ENCODE results near the gene PXMP2. TPM values are rescaled to one million over a fixed set of nuclear protein-coding genes. Genes with fewer than 3 reads are reported as not detected.

The PXMP2 gene
- total RNA-seq, 1 donor from 2014 or later, result 18.6 TPM

DNA sequence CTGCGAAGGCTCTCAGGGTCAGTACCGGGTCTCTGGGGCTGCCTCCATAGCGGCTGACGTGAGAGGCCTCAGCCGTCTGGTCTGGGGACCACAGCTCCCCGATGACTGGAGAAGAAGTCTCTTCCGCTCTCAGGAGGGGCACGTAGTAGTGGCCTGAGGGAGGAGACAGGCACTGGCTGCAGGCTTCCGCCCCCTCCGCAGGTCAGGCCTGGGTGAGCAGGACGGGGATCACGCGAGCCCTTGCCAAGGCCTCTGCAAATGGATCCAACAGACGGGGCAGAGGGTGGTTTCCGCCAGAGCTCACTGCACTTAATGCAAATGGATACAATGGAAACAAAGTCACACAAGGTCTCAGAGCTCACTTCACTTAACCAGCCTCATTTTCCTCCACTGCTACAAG, 49.5 kb downstream of the PXMP2 start:
- Mint-ChIP-seq H3K4me3 (no peak overlapping the region), H3K27me3 (ENCODE audit: insufficient read depth, low read depth) (peaks cover 10% of the 10 kb centered on the region), H3K9me3 (no peaks in the 10 kb centered on the region), H3K27ac (no peak overlapping the region), H3K36me3 (peaks cover 64% of the 10 kb centered on the region), H3K4me1 (peaks cover 6% of the 10 kb centered on the region)
- Histone ChIP-seq H3K4me2 (no peak overlapping the region), H2AFZ (replicated peaks) (no peak overlapping the region), H3K4me3 (no peak overlapping the region), H3K79me2 (ENCODE audit: low read depth) (no peaks in the 10 kb centered on the region), H3K4me1 (no peaks in the 10 kb centered on the region), H3K9me3 (ENCODE audit: low read depth) (no peaks in the 10 kb centered on the region), H3K9ac (no peak overlapping the region), H3F3A (ENCODE audit: low read depth) (no peaks in the 10 kb centered on the region), H3K27me3 (no peaks in the 10 kb centered on the region), H3K27ac (no peak overlapping the region), H4K20me1 (ENCODE audit: low read depth) (peaks cover 2% of the 10 kb centered on the region), H3K36me3 (peaks cover 4% of the 10 kb centered on the region)
- TF ChIP-seq EZH2phosphoT487 (IDR thresholded peaks at IDR 0.05), result no peak
- no peak for TF ChIP-seq EZH2 (IDR thresholded peaks at IDR 0.05)
- no peak for TF ChIP-seq CTCF (IDR thresholded peaks at IDR 0.05)
- no peak for DNase-seq (ENCODE audit: low spot score)

DNA sequence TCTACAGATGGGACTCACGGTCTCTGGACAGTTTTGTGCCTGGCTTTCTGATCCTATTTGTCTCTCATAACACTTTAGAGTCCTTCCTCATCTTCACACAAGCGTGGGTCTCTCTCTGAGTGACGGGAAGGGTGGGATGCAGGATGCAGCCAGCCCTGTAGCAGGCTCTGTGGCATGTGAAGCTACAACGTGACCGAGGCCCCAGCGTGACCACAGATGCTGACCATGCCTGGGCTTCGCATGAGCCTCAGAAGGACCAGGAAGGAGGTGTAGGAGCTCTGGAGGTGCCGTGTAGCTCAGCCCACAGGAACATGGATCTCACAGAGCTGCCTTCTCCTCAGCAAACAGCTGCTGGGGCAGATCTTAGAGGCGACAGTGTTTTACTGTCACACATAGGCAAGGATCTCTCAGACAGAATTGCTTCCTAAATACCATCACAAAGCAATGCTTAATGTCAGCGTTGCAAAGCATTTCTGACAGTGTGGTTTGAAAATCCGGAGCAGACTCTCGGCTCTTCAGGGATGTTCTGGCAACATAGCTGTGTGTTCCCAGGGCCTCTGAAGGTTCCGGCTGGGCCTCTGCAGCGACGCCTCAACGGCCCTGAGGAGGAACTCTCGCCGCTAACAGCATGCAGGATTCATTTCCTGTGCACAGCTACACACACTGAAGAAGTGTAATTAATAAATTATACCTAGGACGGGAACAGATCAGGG, 52.4 kb downstream of the PXMP2 start:
- Histone ChIP-seq H3F3A (ENCODE audit: low read depth) (no peaks in the 10 kb centered on the region), H3K9me3 (ENCODE audit: low read depth) (no peaks in the 10 kb centered on the region), H4K20me1 (ENCODE audit: low read depth) (peaks cover 12% of the 10 kb centered on the region), H3K27me3 (no peaks in the 10 kb centered on the region), H3K79me2 (ENCODE audit: low read depth) (peaks cover 23% of the 10 kb centered on the region), H2AFZ (replicated peaks) (no peak overlapping the region), H3K27ac (no peak overlapping the region), H3K4me3 (no peak overlapping the region), H3K9ac (no peak overlapping the region), H3K4me2 (no peak overlapping the region), H3K36me3 (peaks cover 3% of the 10 kb centered on the region), H3K4me1 (no peaks in the 10 kb centered on the region)
- no peak for DNase-seq (ENCODE audit: low spot score)
- no peak overlapping the region for H3K4me3 Mint-ChIP-seq
- peaks cover 5% of the 10 kb centered on the region for H3K27me3 Mint-ChIP-seq (ENCODE audit: insufficient read depth, low read depth)
- H3K9me3 Mint-ChIP-seq, result no peaks in the 10 kb centered on the region
- TF ChIP-seq CTCF (IDR thresholded peaks at IDR 0.05) (no peak), EZH2phosphoT487 (IDR thresholded peaks at IDR 0.05) (no peak), EZH2 (IDR thresholded peaks at IDR 0.05) (no peak)
- no peak overlapping the region for H3K27ac Mint-ChIP-seq
- peaks cover 67% of the 10 kb centered on the region for H3K36me3 Mint-ChIP-seq
- H3K4me1 Mint-ChIP-seq, result peaks cover 3% of the 10 kb centered on the region

DNA sequence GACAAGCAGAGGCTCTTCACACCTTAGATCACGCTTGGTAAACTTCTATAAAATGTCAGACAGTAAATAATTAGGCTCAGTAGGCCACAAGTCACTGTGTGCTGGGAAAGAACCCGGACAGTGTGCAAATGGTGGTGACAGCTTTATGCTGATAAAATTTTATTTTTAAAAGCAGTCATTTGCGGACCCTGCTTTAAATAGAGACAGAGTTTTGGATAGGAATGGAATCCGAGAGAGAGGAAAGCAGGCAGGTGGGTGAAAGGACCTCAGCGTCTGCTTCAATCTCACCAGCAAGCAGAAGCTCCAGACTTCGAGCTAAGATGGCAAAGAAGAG, 52.9 kb downstream of the PXMP2 start:
- H3K27ac ChIP-seq, result no peak overlapping the region
- H3K4me3 ChIP-seq, result no peak overlapping the region
- H4K20me1 ChIP-seq (ENCODE audit: low read depth), result peaks cover 12% of the 10 kb centered on the region
- H3F3A ChIP-seq (ENCODE audit: low read depth), result no peaks in the 10 kb centered on the region
- peaks cover 28% of the 10 kb centered on the region for H3K79me2 ChIP-seq (ENCODE audit: low read depth)
- peaks cover 5% of the 10 kb centered on the region for H3K27me3 Mint-ChIP-seq (ENCODE audit: insufficient read depth, low read depth)
- peaks cover 71% of the 10 kb centered on the region for H3K36me3 Mint-ChIP-seq
- no peak overlapping the region for H3K27ac Mint-ChIP-seq
- no peak overlapping the region for H3K4me3 Mint-ChIP-seq
- TF ChIP-seq EZH2phosphoT487 (IDR thresholded peaks at IDR 0.05), result no peak
- H3K9me3 Mint-ChIP-seq, result no peaks in the 10 kb centered on the region
- H2AFZ ChIP-seq (replicated peaks), result no peak overlapping the region
- H3K27me3 ChIP-seq, result no peaks in the 10 kb centered on the region
- no peak overlapping the region for H3K4me2 ChIP-seq
- H3K36me3 ChIP-seq, result peaks cover 3% of the 10 kb centered on the region
- H3K9ac ChIP-seq, result no peak overlapping the region
- no peak for DNase-seq (ENCODE audit: low spot score)
- H3K4me1 ChIP-seq, result no peaks in the 10 kb centered on the region
- H3K9me3 ChIP-seq (ENCODE audit: low read depth), result no peaks in the 10 kb centered on the region
- peaks cover 2% of the 10 kb centered on the region for H3K4me1 Mint-ChIP-seq

GRCh38 chr12:132740652-132741051, 53.3 kb downstream of the PXMP2 start:
- no peak for DNase-seq (ENCODE audit: low spot score)
- Histone ChIP-seq H3K4me1 (no peaks in the 10 kb centered on the region), H3K4me2 (no peak overlapping the region), H3K4me3 (no peak overlapping the region), H3K9me3 (ENCODE audit: low read depth) (no peaks in the 10 kb centered on the region), H3K79me2 (ENCODE audit: low read depth) (peaks cover 28% of the 10 kb centered on the region), H3F3A (ENCODE audit: low read depth) (no peaks in the 10 kb centered on the region), H4K20me1 (ENCODE audit: low read depth) (peaks cover 12% of the 10 kb centered on the region), H3K27me3 (no peaks in the 10 kb centered on the region), H3K27ac (no peak overlapping the region), H3K9ac (no peak overlapping the region), H2AFZ (replicated peaks) (no peak overlapping the region), H3K36me3 (peaks cover 3% of the 10 kb centered on the region)
- H3K4me3 Mint-ChIP-seq, result no peak overlapping the region
- no peak for TF ChIP-seq EZH2phosphoT487 (IDR thresholded peaks at IDR 0.05)
- TF ChIP-seq EZH2 (IDR thresholded peaks at IDR 0.05), result no peak
- TF ChIP-seq CTCF (IDR thresholded peaks at IDR 0.05), result no peak
- H3K4me1 Mint-ChIP-seq, result no peaks in the 10 kb centered on the region
- no peaks in the 10 kb centered on the region for H3K9me3 Mint-ChIP-seq
- peaks cover 70% of the 10 kb centered on the region for H3K36me3 Mint-ChIP-seq
- H3K27me3 Mint-ChIP-seq (ENCODE audit: insufficient read depth, low read depth), result peaks cover 5% of the 10 kb centered on the region
- no peak overlapping the region for H3K27ac Mint-ChIP-seq

Data from neural progenitor cell (in vitro differentiated cells).